CD14-positive monocyte (primary cell): ENCODE measurements around the gene DCN. TPM values are rescaled to one million over a fixed set of nuclear protein-coding genes. Genes with fewer than 3 reads are reported as not detected.

Source experiments
- DNase-seq, 3 donors: peaks; one replicate each; pipeline ENCODE4 v3.0.0-alpha.2; 2011 to 2022
- H2AFZ ChIP-seq: 2 replicates; pipeline ENCODE4 v1.6.0; 2012; ENCODE audit warnings: mild to moderate bottlenecking, low read depth, low read length, inconsistent platforms; ENCODE audit not compliant: insufficient read depth, poor library complexity, severe bottlenecking
- H3K27ac ChIP-seq, 2 donors: 1 replicate in 1 of 2; 2 replicates in 1 of 2; pipeline ENCODE4 v1.5.1; 2012 to 2013; ENCODE audit warnings: low read length in 2 of 2, control low read depth in 1 of 2, inconsistent platforms in 1 of 2, low read depth in 1 of 2, mild to moderate bottlenecking in 1 of 2
- H3K27me3 ChIP-seq, 2 donors: one replicate each; pipeline versions ENCODE4 v1.6.0 to v1.6.1; 2011 to 2013; ENCODE audit warnings: low read length in 2 of 2; ENCODE audit not compliant: control insufficient read depth in 2 of 2, insufficient read depth in 2 of 2
- H3K36me3 ChIP-seq, 2 donors: replicated peaks in 1 of 2; 1 replicate in 1 of 2; 2 replicates in 1 of 2; pipeline versions ENCODE4 v1.5.1 to v1.6.1; 2012 to 2013; ENCODE audit warnings: low read length in 2 of 2, control low read depth in 1 of 2, inconsistent platforms in 1 of 2, mild to moderate bottlenecking in 1 of 2; ENCODE audit not compliant: insufficient read depth in 2 of 2, control insufficient read depth in 1 of 2
- H3K4me1 ChIP-seq, 2 donors: 1 replicate in 1 of 2; 2 replicates in 1 of 2; pipeline versions ENCODE4 v1.5.1 to v1.6.1; 2012 to 2013; ENCODE audit warnings: low read length in 2 of 2, control low read depth in 1 of 2, inconsistent platforms in 1 of 2, mild to moderate bottlenecking in 1 of 2, moderate library complexity in 1 of 2; ENCODE audit not compliant: insufficient read depth in 2 of 2, control insufficient read depth in 1 of 2
- H3K4me2 ChIP-seq: replicated peaks from 2 replicates; pipeline ENCODE3; 2012; ENCODE audit warnings: low read length, moderate library complexity, mild to moderate bottlenecking; ENCODE audit not compliant: poor library complexity, severe bottlenecking; ENCODE audit errors: extremely low read depth
- H3K4me3 ChIP-seq, 3 experiments: fragments of 200-600 bp in 1 of 3; sonication (generic) in 1 of 3; replicated peaks in 1 of 3; 1 replicate in 2 of 3; 2 replicates in 1 of 3; pipeline ENCODE4 v1.5.1; 2011 to 2013; ENCODE audit warnings: low read length in 3 of 3, mild to moderate bottlenecking in 3 of 3, control low read depth in 2 of 3, low read depth in 2 of 3, inconsistent platforms in 1 of 3, moderate library complexity in 1 of 3
- H3K79me2 ChIP-seq: 2 replicates; pipeline ENCODE4 v1.6.0; 2012; ENCODE audit warnings: mild to moderate bottlenecking, control low read depth, inconsistent platforms, low read length, moderate library complexity; ENCODE audit not compliant: insufficient read depth
- H3K9ac ChIP-seq: 2 replicates; pipeline ENCODE4 v1.6.0; 2017; ENCODE audit warnings: low read length, mild to moderate bottlenecking; ENCODE audit not compliant: insufficient read depth, poor library complexity, severe bottlenecking
- H3K9me3 ChIP-seq, 2 donors: replicated peaks in 1 of 2; 1 replicate in 1 of 2; 2 replicates in 1 of 2; pipeline versions ENCODE4 v1.5.1 to v1.6.1; 2012 to 2013; ENCODE audit warnings: low read length in 2 of 2, control low read depth in 1 of 2; ENCODE audit not compliant: control insufficient read depth in 1 of 2, insufficient read depth in 1 of 2
- H4K20me1 ChIP-seq: 2 replicates; pipeline ENCODE4 v1.6.0; 2012; ENCODE audit warnings: mild to moderate bottlenecking, low read length, control low read depth, moderate library complexity; ENCODE audit not compliant: insufficient read depth
- H3K27ac Mint-ChIP-seq, 7 donors: one replicate each; pipeline ENCODE4 v1.8.0; 2020; ENCODE audit warnings: mild to moderate bottlenecking in 7 of 7, mixed read lengths in 7 of 7, moderate library complexity in 6 of 7, inconsistent platforms in 2 of 7
- H3K27me3 Mint-ChIP-seq, 3 donors: one replicate each; pipeline ENCODE4 v1.8.0; 2021 to 2022; ENCODE audit warnings: low read depth in 3 of 3, mild to moderate bottlenecking in 3 of 3, mixed read lengths in 3 of 3, moderate library complexity in 3 of 3, inconsistent platforms in 1 of 3
- H3K36me3 Mint-ChIP-seq, 2 donors: one replicate each; pipeline ENCODE4 v1.8.0; 2020; ENCODE audit warnings: mixed read lengths in 2 of 2, inconsistent platforms in 1 of 2, mild to moderate bottlenecking in 1 of 2
- H3K4me1 Mint-ChIP-seq: one replicate; pipeline ENCODE4 v1.8.0; 2020; ENCODE audit warnings: mild to moderate bottlenecking, mixed read lengths
- H3K4me3 Mint-ChIP-seq, 2 donors: one replicate each; pipeline ENCODE4 v1.8.0; 2020; ENCODE audit warnings: mild to moderate bottlenecking in 2 of 2, mixed read lengths in 2 of 2, moderate library complexity in 1 of 2
- H3K9me3 Mint-ChIP-seq, 7 donors: one replicate each; pipeline ENCODE4 v1.8.0; 2020 to 2022; ENCODE audit warnings: mixed read lengths in 7 of 7, mild to moderate bottlenecking in 6 of 7, moderate library complexity in 6 of 7, inconsistent platforms in 2 of 7
- WGBS: methylation state at CpG from one replicate; pipeline ENCODE4 v1.1.5; 2013; ENCODE audit warnings: missing lambda C conversion rate; ENCODE audit not compliant: insufficient coverage; 5-methylcytosine and 5-hydroxymethylcytosine counted together
- intact Hi-C, 2 donors: fragments of 100-400 bp; cut with micrococcal nuclease; formaldehyde crosslinking; loops; one replicate each; pipeline versions ENCODE4 v1.15.0 to v1.15.1; 2023
- polyA plus RNA-seq, 3 donors: library from polyadenylated mRNA; depleted of rRNA in 1 of 3; unstranded in 2 of 3; stranded (reverse) in 1 of 3; fragments of 300-500 nt in 2 of 3; fragments of >200 nt in 1 of 3; fragmentation: Illumina TruSeq in 2 of 3; gene quantifications; 1 replicate in 2 of 3; 2 replicates in 1 of 3; pipeline ENCODE4 v1.2.3, GENCODE V29; 2012 to 2021
- small RNA-seq: library from RNA; depleted of rRNA; stranded (forward); fragments of <200 nt; gene quantifications from one replicate; pipeline ENCODE3, GENCODE V24; 2012; ENCODE audit warnings: low read depth; ENCODE audit not compliant: insufficient read length
- TF ChIP-seq, protein P1 (sequence below): fragments of 200-600 bp; IDR thresholded peaks from one replicate; pipeline ENCODE4 v1.8.0; 2022; ENCODE audit warnings: antibody characterized with exemption, mild to moderate bottlenecking

DCN gene
- polyA plus RNA-seq, 3 donors = not detected

DNA sequence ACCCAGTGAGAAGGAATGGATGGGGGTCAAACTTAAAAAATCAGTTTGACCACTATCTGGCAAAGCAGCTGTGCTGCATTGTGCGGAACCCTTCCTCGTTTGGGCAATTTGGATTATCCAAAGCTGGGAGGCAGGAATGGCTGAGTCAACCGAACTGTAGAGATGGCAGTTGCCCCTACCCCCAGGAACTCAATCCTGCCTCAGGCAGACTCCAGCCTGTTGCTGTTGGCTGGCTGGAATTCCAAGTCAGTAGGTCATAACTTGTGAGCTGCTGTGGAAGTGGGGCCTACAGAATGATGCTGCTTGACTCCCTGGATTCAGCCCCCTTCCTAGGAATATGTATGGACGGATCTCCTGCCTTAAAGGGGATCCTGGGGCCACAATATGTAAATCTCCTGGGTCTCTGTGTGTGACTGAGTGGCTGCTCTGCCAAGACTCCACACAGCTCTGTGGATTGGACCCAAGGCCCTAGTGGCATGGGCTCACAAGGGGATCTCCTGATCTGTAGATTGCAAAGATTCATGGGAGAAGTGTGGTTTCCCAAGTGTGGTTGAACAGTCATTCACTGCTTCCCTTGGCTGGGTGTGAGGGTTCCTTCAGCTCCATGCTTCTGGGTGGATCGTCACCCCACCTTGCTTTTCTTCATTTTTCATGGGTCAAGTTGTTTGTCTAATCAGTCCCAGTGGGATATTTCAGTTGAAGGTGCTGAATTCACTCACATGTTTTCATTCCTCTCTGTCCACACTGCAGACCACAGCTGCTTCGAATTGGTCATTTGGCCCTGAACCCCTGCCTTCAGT lies 90.5 kb downstream of the DCN start:
- H3K27ac ChIP-seq = no peak overlapping the region
- H3K9ac ChIP-seq = no peak overlapping the region
- H3K79me2 ChIP-seq = no peaks in the 10 kb centered on the region
- no peaks in the 10 kb centered on the region for H3K27me3 ChIP-seq
- peaks cover 12 to 24% (median 18%) of the 10 kb centered on the region in 7 donors for H3K9me3 Mint-ChIP-seq
- peaks cover 4 to 9% of the 10 kb centered on the region in 2 donors for H3K9me3 ChIP-seq
- no peak overlapping the region for H3K4me3 Mint-ChIP-seq
- H3K27ac Mint-ChIP-seq = no peak overlapping the region
- no peaks in the 10 kb centered on the region for H3K36me3 ChIP-seq
- no peak overlapping the region for H3K4me3 ChIP-seq
- no peaks in the 10 kb centered on the region for H3K4me1 Mint-ChIP-seq
- TF ChIP-seq, protein P1, sequence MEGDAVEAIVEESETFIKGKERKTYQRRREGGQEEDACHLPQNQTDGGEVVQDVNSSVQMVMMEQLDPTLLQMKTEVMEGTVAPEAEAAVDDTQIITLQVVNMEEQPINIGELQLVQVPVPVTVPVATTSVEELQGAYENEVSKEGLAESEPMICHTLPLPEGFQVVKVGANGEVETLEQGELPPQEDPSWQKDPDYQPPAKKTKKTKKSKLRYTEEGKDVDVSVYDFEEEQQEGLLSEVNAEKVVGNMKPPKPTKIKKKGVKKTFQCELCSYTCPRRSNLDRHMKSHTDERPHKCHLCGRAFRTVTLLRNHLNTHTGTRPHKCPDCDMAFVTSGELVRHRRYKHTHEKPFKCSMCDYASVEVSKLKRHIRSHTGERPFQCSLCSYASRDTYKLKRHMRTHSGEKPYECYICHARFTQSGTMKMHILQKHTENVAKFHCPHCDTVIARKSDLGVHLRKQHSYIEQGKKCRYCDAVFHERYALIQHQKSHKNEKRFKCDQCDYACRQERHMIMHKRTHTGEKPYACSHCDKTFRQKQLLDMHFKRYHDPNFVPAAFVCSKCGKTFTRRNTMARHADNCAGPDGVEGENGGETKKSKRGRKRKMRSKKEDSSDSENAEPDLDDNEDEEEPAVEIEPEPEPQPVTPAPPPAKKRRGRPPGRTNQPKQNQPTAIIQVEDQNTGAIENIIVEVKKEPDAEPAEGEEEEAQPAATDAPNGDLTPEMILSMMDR = no peak
- H2AFZ ChIP-seq = no peak overlapping the region
- intact Hi-C loops = no loop called here
- no peak for DNase-seq
- no peaks in the 10 kb centered on the region for H4K20me1 ChIP-seq
- WGBS = 67% methylated on average over 3 of the region's 6 CpGs
- H3K4me2 ChIP-seq = no peak overlapping the region
- H3K27me3 Mint-ChIP-seq = no peaks in the 10 kb centered on the region
- H3K4me1 ChIP-seq = no peaks in the 10 kb centered on the region
- no peaks in the 10 kb centered on the region for H3K36me3 Mint-ChIP-seq

Small RNA genes lying within 50 kb of the gene (small RNA-seq; reads per million reads assigned to genes)
- gene AC007115.1 = not detected

Other genes starting within 250 kb of the DCN start
- not detected for gene CCER1, start 227.6 kb downstream of the DCN start, polyA plus RNA-seq
- gene EPYC, start 177.8 kb downstream of the DCN start, polyA plus RNA-seq = not detected
- gene KERA, start 124.8 kb downstream of the DCN start, polyA plus RNA-seq = not detected
- gene LUM, start 71.3 kb downstream of the DCN start, polyA plus RNA-seq = not detected